Suprapubic skin (tissue), 4 donors: ENCODE data around the gene CNOT2. TPM values are rescaled to one million over a fixed set of nuclear protein-coding genes. Genes with fewer than 3 reads are reported as not detected.

Experiments
- DNase-seq, 2 donors: peaks; one replicate each; pipeline ENCODE4 v3.0.0-alpha.2; 2019; ENCODE audit warnings: low spot score in 2 of 2
- H3K27ac ChIP-seq: fragments of 200-600 bp; sonication (generic); one replicate; pipeline ENCODE4 v1.5.1; 2019
- H3K27me3 ChIP-seq: fragments of 200-600 bp; sonication (generic); one replicate; pipeline ENCODE4 v1.5.1; 2019
- H3K36me3 ChIP-seq: fragments of 200-600 bp; sonication (generic); one replicate; pipeline ENCODE4 v1.5.1; 2019
- H3K4me1 ChIP-seq: fragments of 200-600 bp; sonication (generic); one replicate; pipeline ENCODE4 v1.5.1; 2019
- H3K4me3 ChIP-seq: fragments of 200-600 bp; sonication (generic); one replicate; pipeline ENCODE4 v1.5.1; 2019; ENCODE audit warnings: mild to moderate bottlenecking
- H3K9me3 ChIP-seq: fragments of 200-600 bp; sonication (generic); one replicate; pipeline ENCODE4 v1.5.1; 2019
- EP300 ChIP-seq: sonication (generic); formaldehyde crosslinking; IDR thresholded peaks from one replicate; pipeline ENCODE4 v1.6.1; 2017; ENCODE audit warnings: antibody characterized with exemption
- POLR2A ChIP-seq, 2 donors: fragments of 450-650 bp; IDR thresholded peaks; one replicate each; pipeline ENCODE4 v1.6.1; 2017; ENCODE audit warnings: antibody characterized with exemption in 2 of 2, mild to moderate bottlenecking in 2 of 2, moderate library complexity in 2 of 2
- POLR2AphosphoS5 ChIP-seq, 3 donors: sonication (generic); formaldehyde crosslinking; IDR thresholded peaks; one replicate each; pipeline ENCODE4 v1.6.1; 2017; ENCODE audit warnings: antibody characterized with exemption in 3 of 3
- WGBS: methylation state at CpG from one replicate; pipeline ENCODE4 v1.1.5; 2018; 5-methylcytosine and 5-hydroxymethylcytosine counted together
- total RNA-seq, 4 donors: library from RNA; depleted of rRNA; stranded (reverse); fragments of >200 nt; gene quantifications; one replicate each; pipeline ENCODE4 v1.1.0, GENCODE V29; 2016
- TF ChIP-seq, protein P1 (sequence below), 2 donors: fragments of 200-600 bp in 1 of 2; fragments of 450-650 bp in 1 of 2; sonication (generic) in 1 of 2; IDR thresholded peaks; one replicate each; pipeline ENCODE4 v1.5.1; 2016 to 2019; ENCODE audit warnings: antibody characterized with exemption in 2 of 2, mild to moderate bottlenecking in 1 of 2, moderate library complexity in 1 of 2

CNOT2 gene
- total RNA-seq, 4 donors from 2014 or later: 135 to 259 (median 152) TPM

DNA sequence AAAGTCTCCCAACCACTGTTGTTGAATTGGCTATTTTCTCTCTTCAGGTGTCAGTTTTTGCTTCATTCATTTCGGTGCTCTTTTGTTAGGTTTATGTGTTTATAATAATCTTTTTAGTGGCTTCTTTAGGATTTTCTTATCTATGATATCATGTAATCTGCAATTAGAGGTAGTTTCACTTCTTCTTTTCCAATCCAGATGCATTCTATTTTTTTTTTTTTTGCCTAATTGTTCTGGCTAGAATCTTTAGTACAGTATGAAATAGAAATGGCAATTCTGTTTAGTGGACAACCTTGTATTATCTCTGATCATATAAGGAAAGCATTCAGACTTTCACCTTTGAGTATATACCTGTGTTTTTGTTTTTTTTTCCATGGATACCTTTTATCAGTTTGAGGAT lies 17.4 kb downstream of the CNOT2 start:
- WGBS: 91% methylated on average over 1 of the region's 1 CpG
- H3K4me1 ChIP-seq: peaks cover 13% of the 10 kb centered on the region
- TF ChIP-seq, protein P1, sequence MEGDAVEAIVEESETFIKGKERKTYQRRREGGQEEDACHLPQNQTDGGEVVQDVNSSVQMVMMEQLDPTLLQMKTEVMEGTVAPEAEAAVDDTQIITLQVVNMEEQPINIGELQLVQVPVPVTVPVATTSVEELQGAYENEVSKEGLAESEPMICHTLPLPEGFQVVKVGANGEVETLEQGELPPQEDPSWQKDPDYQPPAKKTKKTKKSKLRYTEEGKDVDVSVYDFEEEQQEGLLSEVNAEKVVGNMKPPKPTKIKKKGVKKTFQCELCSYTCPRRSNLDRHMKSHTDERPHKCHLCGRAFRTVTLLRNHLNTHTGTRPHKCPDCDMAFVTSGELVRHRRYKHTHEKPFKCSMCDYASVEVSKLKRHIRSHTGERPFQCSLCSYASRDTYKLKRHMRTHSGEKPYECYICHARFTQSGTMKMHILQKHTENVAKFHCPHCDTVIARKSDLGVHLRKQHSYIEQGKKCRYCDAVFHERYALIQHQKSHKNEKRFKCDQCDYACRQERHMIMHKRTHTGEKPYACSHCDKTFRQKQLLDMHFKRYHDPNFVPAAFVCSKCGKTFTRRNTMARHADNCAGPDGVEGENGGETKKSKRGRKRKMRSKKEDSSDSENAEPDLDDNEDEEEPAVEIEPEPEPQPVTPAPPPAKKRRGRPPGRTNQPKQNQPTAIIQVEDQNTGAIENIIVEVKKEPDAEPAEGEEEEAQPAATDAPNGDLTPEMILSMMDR (IDR thresholded peaks at IDR 0.05): no peak
- no peak for TF ChIP-seq POLR2A (IDR thresholded peaks at IDR 0.05)
- no peak for TF ChIP-seq POLR2AphosphoS5 (IDR thresholded peaks at IDR 0.05)
- TF ChIP-seq EP300: no peak

DNA sequence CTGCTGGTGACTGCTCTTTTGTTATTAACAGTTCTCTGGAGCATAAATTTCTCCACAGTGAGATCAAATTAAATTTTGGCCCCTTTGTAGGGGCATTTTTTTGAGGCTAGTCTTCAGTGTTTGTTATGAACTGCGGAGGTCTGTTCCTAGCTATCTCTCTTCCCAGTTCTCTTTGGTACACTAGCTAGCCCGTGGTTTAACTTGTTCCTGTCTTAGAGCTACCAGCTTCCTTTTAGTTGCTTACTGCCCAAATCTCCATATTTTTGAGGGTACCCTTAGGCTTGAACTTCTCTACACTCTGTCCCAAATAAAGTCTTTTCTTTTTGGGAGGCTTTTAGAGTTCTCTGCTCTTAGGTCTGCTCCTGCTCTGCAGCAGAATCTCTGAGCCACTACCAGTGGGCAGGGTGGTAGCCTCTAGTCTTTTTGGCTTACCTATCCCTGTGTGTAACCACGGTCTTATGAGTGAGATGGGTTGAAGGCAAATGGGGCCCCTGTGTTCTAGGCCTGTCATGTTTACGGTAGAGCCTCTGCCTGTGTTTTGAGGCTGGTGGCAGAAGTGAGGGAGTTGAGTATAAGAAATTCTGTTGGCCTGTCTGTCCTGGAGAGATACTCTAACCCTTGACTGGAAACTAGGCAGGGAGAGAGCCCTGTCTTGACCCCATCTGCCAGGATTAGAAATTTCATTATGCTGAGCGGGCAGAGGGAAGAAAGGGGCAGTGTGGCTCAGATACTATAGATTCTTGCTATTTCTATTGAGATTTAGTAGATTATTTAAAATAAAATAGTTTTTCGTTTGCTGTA lies 21.0 kb downstream of the CNOT2 start:
- 90% methylated on average over 6 of the region's 6 CpGs for WGBS
- peaks cover 3% of the 10 kb centered on the region for H3K4me1 ChIP-seq
- no peak overlapping the region for H3K27ac ChIP-seq
- TF ChIP-seq POLR2AphosphoS5 (IDR thresholded peaks at IDR 0.05) (no peak), POLR2A (IDR thresholded peaks at IDR 0.05) (no peak), EP300 (no peak)
- TF ChIP-seq, protein P1 (IDR thresholded peaks at IDR 0.05): no peak
- no peaks in the 10 kb centered on the region for H3K36me3 ChIP-seq
- H3K27me3 ChIP-seq: no peaks in the 10 kb centered on the region
- H3K9me3 ChIP-seq: no peaks in the 10 kb centered on the region
- DNase-seq: no peak
- H3K4me3 ChIP-seq: no peak overlapping the region

More for the DNA sequence above, 17.4 kb downstream of the CNOT2 start:
- no peaks in the 10 kb centered on the region for H3K27me3 ChIP-seq
- no peak overlapping the region for H3K27ac ChIP-seq
- DNase-seq: no peak
- H3K9me3 ChIP-seq: no peaks in the 10 kb centered on the region
- H3K36me3 ChIP-seq: no peaks in the 10 kb centered on the region
- H3K4me3 ChIP-seq: no peak overlapping the region

DNA sequence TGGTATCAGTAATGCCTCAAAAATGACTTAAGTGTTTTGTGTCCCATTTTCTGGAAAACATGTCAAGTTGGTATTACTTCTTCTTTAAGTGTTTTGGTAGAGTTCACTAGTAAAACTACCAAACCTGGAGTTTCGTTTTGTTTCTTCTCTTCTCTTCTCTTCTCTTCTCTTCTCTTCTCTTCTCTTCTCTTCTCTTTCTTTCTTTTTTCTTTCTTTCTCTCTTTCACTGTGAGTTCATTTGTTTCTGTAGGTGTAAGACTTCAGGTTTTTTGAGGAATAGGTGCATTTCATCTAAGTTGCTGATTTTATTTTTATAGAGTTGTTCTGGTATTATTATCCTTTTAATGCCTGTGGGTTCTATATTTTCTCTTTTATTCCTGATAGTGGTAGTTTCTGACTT lies 21.9 kb downstream of the CNOT2 start:
- WGBS: 88% methylated on average over 1 of the region's 1 CpG
- no peak overlapping the region for H3K27ac ChIP-seq
- H3K9me3 ChIP-seq: no peaks in the 10 kb centered on the region
- H3K4me3 ChIP-seq: no peak overlapping the region
- DNase-seq: no peak
- TF ChIP-seq, protein P1 (IDR thresholded peaks at IDR 0.05): no peak
- TF ChIP-seq POLR2A (IDR thresholded peaks at IDR 0.05) (no peak), POLR2AphosphoS5 (IDR thresholded peaks at IDR 0.05) (no peak), EP300 (no peak)
- H3K36me3 ChIP-seq: no peaks in the 10 kb centered on the region
- H3K4me1 ChIP-seq: peaks cover 10% of the 10 kb centered on the region
- H3K27me3 ChIP-seq: no peaks in the 10 kb centered on the region

GRCh38 chr12:70267550-70267949 lies 24.3 kb downstream of the CNOT2 start:
- TF ChIP-seq POLR2AphosphoS5 (IDR thresholded peaks at IDR 0.05) (no peak), POLR2A (IDR thresholded peaks at IDR 0.05) (no peak), EP300 (no peak)
- TF ChIP-seq, protein P1 (IDR thresholded peaks at IDR 0.05): no peak
- Histone ChIP-seq H3K9me3 (no peaks in the 10 kb centered on the region), H3K4me3 (no peak overlapping the region), H3K36me3 (no peaks in the 10 kb centered on the region), H3K27me3 (no peaks in the 10 kb centered on the region), H3K27ac (no peak overlapping the region), H3K4me1 (peaks cover 9% of the 10 kb centered on the region)
- WGBS: 92% methylated on average over 1 of the region's 1 CpG
- DNase-seq: no peak

- 46% methylated on average over 2 of the region's 2 CpGs for WGBS
- Histone ChIP-seq H3K4me1 (peaks cover 16% of the 10 kb centered on the region), H3K27ac (no peak overlapping the region), H3K27me3 (no peaks in the 10 kb centered on the region), H3K36me3 (no peaks in the 10 kb centered on the region), H3K9me3 (no peaks in the 10 kb centered on the region), H3K4me3 (no peak overlapping the region)
- TF ChIP-seq EP300 (no peak), POLR2A (IDR thresholded peaks at IDR 0.05) (no peak), POLR2AphosphoS5 (IDR thresholded peaks at IDR 0.05) (no peak)
- TF ChIP-seq, protein P1 (IDR thresholded peaks at IDR 0.05): no peak
- no peak for DNase-seq
Measured at GRCh38 chr12:70268972-70269371, 25.7 kb downstream of the CNOT2 start.
